GM15510 (cell line): ENCODE measurements around the gene BTBD9.

Experiments used
- POLR2A ChIP-seq: IDR thresholded peaks from 3 replicates; pipeline ENCODE4 v1.6.1; 2011; ENCODE audit warnings: borderline replicate concordance; ENCODE audit not compliant: insufficient read length; ENCODE audit errors: extremely low read depth

The BTBD9 gene

DNA sequence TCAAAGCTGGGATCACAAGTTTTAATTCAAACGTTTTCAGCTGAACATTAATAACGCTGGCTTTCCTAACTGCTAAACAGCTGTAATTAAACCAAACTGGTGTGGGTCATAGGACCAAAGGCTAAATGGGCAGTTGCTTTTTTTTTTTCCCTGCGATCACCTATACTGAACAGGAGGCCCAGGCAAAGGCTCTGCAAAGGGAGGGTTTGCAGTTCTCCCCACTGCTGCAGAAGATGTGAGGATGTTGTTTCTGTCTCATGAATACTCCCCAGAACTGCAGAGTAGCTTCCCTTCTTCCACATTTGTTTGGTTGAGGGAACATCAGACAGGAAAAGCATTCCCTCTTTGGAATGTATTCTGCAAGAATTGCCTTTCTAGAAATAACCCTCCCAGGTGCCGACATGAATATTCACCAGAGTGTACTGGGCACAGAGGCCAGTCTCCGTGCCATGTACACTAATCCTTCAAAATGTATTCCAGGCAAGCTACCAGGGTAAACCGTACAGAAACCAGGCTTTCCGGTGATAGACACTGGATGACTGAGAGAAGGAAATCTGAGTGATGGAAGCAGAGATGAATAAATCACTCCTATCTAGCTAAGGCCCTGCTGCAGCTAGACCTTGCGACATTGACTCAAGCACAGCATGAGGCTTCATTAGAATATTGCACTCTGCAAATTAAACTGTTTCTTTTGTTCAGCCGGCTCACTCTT, 370.1 kb downstream of the BTBD9 start:
- TF ChIP-seq POLR2A: no peak

DNA sequence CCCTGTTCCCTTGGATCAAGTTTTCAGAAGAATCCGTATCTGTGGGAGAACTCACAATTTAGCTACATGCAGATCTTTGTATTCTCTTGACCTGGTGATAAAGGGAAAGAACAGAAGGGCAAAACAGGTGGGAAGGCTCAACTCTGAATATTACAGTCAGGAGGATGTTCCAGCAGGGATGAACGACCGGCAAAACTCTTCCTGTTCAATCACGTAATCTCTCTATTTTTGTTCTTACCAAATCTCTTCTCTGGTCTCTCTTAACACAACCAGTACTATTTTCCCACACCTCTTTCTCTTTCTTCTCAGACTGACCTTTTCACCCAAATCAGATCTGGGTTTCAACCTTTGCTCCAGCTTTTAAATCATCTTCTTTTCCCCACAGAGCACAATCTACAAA, 371.4 kb downstream of the BTBD9 start:
- no peak for TF ChIP-seq POLR2A

DNA sequence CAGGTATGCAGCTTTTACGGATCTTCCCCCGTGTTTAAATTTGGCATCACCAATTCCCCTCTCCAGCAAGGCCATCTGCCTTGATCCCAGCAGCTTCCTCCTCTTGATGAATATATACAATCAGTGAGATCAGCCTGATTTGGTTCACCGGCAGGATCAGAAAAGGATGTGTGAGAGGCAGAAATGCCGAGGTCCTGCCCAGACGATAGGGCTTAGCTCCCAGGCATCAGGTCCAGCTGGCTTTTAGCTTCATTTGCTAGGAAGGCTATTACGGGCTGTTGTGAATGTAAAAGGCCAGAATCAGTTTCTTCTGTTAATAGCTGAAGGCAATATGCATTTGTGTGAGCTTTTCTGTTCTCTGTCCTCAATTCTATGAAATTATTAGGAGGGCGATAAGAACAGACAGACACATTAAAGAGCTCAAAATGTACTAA, 372.8 kb downstream of the BTBD9 start:
- no peak for TF ChIP-seq POLR2A

DNA sequence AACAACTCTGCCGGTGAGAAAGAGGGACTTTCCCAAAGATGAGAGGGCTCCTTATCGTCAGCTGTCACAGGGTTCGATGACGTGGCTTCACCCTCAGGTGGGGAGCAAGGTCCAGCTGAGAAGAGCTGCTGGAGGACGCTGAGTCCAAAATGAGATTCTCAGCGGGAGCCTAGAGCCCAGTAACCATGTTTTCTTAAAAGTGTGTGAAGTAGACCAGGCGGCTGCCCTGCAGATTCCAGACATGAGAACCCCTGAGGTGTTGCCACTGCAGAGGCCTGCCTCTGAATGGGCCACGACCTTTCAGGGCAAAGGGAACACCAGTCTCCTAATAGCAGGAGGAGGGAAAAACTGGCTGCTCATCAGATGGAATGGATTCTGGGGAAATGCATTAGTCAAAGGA, 375.1 kb downstream of the BTBD9 start:
- no peak for TF ChIP-seq POLR2A

DNA sequence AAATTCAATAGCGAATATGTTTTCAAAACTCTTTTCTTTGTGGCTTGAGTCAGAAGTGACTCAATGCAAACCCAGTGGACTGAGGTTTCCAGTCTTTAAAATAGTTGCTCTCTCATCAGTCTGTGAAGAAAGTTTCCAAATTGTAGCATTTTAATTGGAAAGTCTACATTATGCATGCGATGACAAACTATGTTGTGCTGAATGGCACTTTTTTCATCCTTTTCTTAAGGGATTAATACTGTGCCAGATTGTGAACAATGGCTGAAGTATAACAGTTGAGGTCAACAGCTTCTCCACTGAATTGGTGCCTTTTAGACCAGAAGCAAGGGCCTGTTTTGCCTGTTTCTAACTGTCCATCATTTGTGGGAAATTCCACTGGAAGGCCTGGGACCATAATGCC, 377.1 kb downstream of the BTBD9 start:
- TF ChIP-seq POLR2A: no peak

DNA sequence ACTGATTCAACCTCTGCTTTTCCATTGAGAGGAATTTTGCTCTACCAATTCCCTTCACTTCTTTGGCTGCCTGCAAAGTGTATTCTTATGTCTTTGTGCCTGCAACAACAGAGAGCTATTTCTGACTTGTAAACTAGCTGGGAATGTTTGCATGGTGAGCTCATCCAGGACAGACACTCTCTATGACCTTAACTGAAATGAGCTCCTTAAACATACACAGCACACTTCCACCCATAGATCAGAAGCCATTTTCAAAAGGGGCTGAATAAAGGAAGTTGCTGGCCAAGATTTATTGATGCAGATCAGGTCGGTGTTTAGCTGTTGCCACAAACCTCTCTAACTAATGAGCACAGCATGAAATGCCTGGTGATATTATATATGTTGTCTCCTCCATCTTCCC, 377.7 kb downstream of the BTBD9 start:
- no peak for TF ChIP-seq POLR2A

DNA sequence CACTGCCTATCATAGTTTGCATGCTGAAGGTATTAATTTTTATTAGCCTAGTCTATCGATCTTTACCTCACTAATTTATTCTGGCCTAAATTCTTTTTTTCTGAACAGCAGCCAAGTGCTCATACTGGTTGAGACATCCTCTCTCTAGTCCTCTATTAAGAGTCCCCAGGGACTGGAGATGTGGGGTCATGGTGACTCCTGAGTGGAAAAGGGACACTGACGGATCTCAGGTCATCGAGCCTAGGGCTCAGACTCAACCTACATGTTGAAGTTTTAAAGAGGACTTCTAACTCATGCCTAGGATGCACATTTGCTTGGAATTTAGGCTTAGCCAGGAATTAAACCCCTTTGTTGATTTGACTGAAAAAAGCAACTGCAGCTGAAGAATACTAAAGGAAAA, 378.1 kb downstream of the BTBD9 start:
- no peak for TF ChIP-seq POLR2A

DNA sequence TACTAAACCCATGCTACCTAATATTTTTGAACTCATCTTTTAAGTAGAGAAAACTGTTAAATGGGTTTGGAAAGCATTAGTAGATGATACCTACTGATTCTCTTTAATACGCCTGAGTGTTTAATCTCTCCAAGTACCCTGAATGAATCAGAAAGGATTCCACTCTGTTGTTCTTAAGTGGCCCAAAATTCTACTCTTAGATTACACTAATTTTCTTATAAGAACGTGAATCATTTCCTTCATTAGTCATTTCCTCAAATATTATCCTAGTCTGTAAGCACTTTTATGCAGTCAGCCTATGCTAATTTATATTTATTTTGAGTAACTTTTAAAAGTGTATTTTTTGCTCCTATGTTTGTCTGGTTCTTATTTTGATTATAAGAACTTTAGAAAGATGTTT, 380.0 kb downstream of the BTBD9 start:
- TF ChIP-seq POLR2A: no peak

DNA sequence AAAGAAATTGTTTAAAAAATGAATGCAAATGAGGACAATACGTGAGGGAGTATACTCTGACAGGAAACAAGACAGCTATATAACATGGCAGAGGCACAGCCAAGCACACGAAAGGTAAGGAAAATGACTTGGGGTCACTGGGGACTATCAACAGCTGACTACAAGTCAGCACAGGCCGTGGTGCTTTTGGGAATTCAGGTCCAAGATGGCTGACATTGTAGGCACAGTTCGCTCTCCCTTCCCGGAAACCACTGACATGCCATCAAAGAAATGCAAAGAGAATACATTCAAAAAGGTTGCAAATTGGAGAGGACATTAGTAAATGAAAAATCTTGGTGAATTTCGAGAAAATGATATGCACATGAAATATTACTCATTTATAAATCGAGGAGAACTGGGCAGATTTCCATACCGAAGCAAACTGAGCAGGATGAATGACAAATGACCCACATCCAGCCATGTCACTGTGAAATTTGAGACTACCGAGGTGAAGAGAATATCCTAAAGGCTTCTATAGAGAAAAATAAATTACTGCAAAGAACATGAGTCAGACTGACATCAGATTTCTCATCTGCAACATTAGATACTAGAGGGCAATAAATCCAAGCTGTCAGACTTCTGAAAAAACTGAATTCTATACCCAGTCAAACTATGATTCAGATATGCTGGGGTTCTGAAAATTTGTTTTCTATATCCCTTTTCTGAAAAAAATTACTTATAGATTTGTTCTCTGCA, 391.1 kb downstream of the BTBD9 start:
- no peak for TF ChIP-seq POLR2A

DNA sequence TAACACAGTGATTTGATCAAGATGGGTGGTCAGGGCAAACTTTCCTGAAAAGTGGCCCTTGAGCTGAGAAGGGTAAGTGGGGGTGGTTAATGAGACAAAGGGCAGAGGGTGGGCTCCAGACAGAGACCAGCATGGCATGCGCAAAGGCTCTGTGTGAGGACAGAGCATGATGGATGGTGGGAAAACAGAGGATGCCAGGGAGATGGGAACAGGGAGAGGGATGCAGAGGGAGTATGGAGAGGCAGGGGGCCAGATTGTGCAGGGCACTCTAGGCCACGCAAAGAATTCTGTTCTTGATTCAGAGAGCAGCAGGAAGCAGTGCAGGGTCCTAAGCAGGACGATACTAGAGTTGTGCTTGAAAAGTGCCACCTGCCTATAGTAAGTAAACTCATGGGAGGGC, 394.4 kb downstream of the BTBD9 start:
- no peak for TF ChIP-seq POLR2A

DNA sequence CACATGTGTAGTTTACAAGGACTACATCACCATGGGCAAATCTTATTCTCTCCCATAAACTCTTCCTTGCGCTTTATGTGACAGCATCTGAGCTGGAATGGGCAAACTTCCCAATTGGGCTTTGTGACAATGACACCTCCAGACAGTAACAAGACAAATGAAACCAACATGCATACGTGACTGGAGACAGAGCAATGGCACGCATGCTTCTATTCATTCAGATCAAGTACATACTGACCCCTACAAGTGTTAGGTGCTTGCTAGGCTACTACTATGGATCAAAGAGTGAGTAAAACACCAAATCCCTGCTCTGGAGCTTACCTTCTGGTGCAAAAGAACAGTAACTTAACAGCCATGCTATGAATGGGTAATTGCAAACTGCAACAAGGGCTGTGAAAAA, 394.9 kb downstream of the BTBD9 start:
- no peak for TF ChIP-seq POLR2A

DNA sequence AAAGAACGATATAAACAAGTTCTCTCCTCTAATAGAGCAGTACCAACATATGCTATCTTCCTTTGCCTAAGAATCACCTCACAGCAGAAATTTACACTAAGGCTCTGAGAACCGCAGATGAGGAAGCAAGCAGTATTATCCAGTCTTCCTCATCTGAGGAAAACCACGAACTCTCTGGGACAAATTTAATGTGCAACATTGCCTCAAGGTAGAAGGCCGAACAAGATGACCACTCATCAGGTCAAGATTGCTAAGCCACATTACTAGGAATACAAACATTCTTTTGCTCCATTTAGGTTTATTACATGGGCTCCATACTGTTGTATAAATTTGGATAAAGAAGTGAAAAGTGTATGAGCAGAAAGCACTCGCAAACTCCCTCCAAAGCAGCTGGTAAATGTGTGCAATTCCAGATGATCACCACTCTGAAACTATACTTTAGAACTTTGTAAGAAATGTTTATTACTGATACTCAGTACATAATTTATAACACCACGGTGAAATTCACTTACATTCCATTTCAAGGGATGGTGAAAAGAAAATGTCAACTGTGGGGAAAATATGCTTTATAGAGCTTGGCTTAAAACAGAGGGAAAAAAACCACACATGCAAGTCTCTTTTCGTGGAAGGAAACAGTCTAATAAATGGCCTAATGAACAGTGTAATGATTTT, 398.4 kb downstream of the BTBD9 start:
- no peak for TF ChIP-seq POLR2A

DNA sequence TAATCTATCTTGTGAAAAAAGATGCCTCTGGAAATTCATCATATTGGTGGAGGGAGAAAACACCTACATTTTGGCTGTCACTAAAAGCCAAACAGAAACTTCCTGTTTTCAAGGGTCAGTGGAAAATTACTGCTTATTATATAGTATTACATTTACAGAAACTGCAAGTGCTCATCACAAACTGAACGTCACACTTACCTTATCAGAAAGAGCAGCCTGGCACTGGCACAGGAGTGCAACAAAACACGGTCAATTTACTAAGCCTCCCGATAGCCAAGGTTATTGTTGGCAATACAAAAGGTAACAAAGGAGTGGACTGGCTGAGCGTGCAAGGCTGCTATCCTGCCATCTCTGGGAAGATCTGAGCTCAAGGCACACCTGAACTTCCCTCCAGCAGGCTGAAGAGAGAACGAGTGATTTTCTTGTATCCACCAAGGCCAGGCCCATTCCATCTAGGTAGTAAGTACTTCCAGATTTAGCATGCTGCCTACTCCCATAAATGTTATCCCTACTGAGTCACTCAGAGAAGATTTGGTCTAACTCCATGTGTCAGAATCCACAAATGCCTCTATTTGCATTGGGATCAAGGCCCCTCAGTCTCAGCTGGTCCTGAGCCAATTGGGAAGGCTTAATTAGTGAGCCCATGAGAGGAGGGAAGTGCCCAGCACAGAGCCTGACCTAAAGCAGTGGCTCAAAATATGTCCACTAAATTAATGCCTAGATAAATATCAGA, 399.8 kb downstream of the BTBD9 start:
- no peak for TF ChIP-seq POLR2A

DNA sequence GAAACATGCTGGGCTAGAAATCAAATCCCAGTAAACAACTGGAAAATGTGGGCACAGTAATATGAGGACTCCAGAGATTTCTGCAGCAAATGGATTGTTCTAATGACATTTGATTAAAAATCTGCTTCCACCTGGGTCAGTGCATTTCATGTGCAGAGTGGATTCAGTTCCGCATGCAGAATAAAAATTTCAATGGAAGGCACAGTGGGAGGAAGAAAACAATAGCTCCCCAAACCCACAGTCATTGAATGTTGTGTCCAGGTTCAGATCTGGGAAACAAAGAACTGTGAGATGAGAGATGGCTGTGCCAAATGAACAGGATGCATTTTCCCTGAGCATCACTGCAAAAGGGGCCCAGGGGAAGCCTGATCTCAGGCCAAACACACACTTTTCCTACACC, 403.1 kb downstream of the BTBD9 start:
- no peak for TF ChIP-seq POLR2A

DNA sequence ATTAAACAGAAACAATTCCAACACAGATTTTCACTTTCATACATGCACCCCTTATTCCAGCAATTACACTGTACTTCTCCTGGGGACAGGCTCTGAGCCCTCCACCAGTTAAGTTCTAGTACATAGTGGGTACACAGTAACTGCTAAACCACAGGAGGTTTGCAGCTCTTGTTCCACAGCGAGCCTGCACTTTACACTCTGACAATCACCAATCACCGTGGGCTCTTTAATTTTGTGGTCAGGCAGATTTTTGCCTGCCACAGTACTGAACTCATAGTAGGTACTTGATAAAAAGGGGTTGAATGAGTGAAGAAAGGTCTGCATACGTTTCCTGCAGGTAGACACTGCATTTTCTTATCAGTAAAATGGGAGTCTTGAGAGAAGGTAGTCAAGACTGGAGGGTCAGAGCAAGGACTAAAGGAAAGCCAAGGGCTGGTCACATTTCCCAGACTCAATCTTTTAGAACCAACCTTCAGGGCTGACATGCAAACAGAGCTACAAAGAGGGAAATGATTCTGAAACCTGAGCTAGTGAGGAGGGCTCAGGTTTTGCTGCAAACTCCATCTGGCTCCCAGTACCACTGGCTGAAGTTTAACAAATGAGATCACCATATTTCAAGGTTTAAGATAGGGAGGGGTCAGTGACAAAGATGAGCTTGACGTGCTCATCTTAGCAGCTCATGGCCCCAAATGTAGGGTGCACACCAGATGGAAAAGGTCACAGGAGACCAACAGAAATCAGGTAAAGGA, 404.6 kb downstream of the BTBD9 start:
- TF ChIP-seq POLR2A: no peak

DNA sequence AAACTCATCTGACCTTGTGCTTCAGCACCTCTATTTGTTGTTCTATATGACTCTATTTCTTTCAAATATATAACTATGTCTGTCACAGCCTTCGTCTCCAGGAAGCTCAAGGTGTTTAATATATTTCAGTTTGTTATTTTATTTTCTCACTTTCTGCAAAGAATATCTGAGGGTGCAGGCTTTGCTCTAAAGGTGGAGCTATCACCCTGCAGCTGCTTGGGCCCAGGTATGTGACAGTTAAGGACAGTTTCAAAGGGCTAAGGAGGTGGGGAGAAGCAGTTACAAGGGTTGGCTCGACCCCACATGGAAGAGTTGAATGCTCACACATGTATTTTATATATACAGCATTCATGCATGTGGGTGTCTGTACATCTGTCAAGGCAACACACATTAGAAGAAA, 405.6 kb downstream of the BTBD9 start:
- TF ChIP-seq POLR2A: no peak
